GM12878 (cell line): Measurements from ENCODE around the gene VANGL2. TPM values are rescaled to one million over a fixed set of nuclear protein-coding genes. Genes with fewer than 3 reads are reported as not detected.

Experiments used
- ATAC-seq: fragments of 200-7000 bp; cut with Tn5 transposase; 3 replicates; pipeline ENCODE4 v1.9.1; 2020; ENCODE audit warnings: mild to moderate bottlenecking, moderate library complexity
- BruUV-seq: library from RNA; stranded (reverse); fragments of 400-500 nt; replicated peaks from 2 replicates; lab custom pipeline; 2021; lab: Mats Ljungman, UMichigan
- CTCF ChIA-PET: fragments of 300-600 bp; sonication (Branson Sonifier 250); formaldehyde crosslinking; extraction: SDS; loops from one replicate; lab custom pipeline; 2021; ENCODE audit warnings: inconsistent platforms; lab: Yijun Ruan, JAX
- POLR2A ChIA-PET: fragments of 350-600 bp; formaldehyde crosslinking; extraction: SDS; loops from one replicate; lab custom pipeline; 2021; ENCODE audit warnings: inconsistent platforms; lab: Charles Lee
- RAD21 ChIA-PET: fragments of 300-600 bp; sonication (Branson Sonifier 250); formaldehyde crosslinking; loops from one replicate; lab custom pipeline; 2023; ENCODE audit warnings: antibody characterized with exemption; ENCODE audit not compliant: unreplicated experiment; lab: Charles Lee
- SMC1A ChIA-PET: fragments of 300-600 bp; sonication (Branson Sonifier 250); formaldehyde crosslinking; loops from one replicate; lab custom pipeline; 2023; ENCODE audit not compliant: unreplicated experiment, uncharacterized antibody; lab: Charles Lee
- DNase-seq: peaks from one replicate; pipeline ENCODE4 v3.0.0-alpha.2; 2011; ENCODE audit warnings: low read depth, low spot score
- FAIRE-seq: peaks from 3 replicates; lab custom pipeline; 2011; peaks lifted over from hg19 to GRCh38; lab: Jason Lieb, UNC
- H2AFZ ChIP-seq: 2 replicates; pipeline ENCODE4 v1.6.0; 2011; ENCODE audit warnings: low read depth, low read length, control low read depth; ENCODE audit not compliant: control insufficient read depth
- H3K27ac ChIP-seq: 2 replicates; pipeline ENCODE4 v1.5.1; 2011; ENCODE audit warnings: control low read depth; ENCODE audit not compliant: control insufficient read depth, insufficient read depth
- H3K27me3 ChIP-seq, 2 experiments: replicated peaks in 1 of 2; 2 replicates each; pipeline versions ENCODE4 v1.6.0 to v1.6.1; 2011; ENCODE audit warnings: low read length in 1 of 2; ENCODE audit not compliant: control insufficient read depth in 2 of 2, insufficient read depth in 2 of 2
- H3K36me3 ChIP-seq, 2 experiments: 2 replicates each; pipeline ENCODE4 v1.5.1; 2011; ENCODE audit warnings: low read length in 1 of 2; ENCODE audit not compliant: control insufficient read depth in 2 of 2, insufficient read depth in 2 of 2
- H3K4me1 ChIP-seq: 2 replicates; pipeline ENCODE4 v1.6.1; 2011; ENCODE audit warnings: mild to moderate bottlenecking, low read length, moderate library complexity, mixed read lengths; ENCODE audit not compliant: control insufficient read depth, insufficient read depth
- H3K4me2 ChIP-seq: 2 replicates; pipeline ENCODE4 v1.6.0; 2011; ENCODE audit warnings: control low read depth; ENCODE audit not compliant: control insufficient read depth, insufficient read depth
- H3K4me3 ChIP-seq: fragments of 200-600 bp; sonication (generic); 2 replicates; pipeline ENCODE4 v1.5.1; 2016
- H3K79me2 ChIP-seq: 2 replicates; pipeline ENCODE4 v1.6.0; 2011; ENCODE audit warnings: low read length; ENCODE audit not compliant: control insufficient read depth, insufficient read depth
- H3K9ac ChIP-seq: 2 replicates; pipeline ENCODE4 v1.8.0; 2011; ENCODE audit warnings: low read length, control low read depth, mixed read lengths; ENCODE audit not compliant: control insufficient read depth, insufficient read depth
- H3K9me3 ChIP-seq: replicated peaks from 3 replicates; pipeline ENCODE4 v1.5.1; 2011; ENCODE audit warnings: mild to moderate bottlenecking, low read length; ENCODE audit not compliant: control insufficient read depth, insufficient read depth
- H4K20me1 ChIP-seq: 2 replicates; pipeline ENCODE4 v1.6.0; 2011; ENCODE audit not compliant: control insufficient read depth, insufficient read depth
- CBX5 ChIP-seq: sonication (generic); IDR thresholded peaks from 2 replicates; pipeline ENCODE4 v1.6.1; 2016; ENCODE audit warnings: low read depth, moderate library complexity, mild to moderate bottlenecking, inconsistent platforms
- CEBPZ ChIP-seq: fragments of 150-350 bp; IDR thresholded peaks from 2 replicates; pipeline ENCODE4 v1.6.1; 2016; ENCODE audit warnings: low read depth, low read length
- EED ChIP-seq: sonication (generic); IDR thresholded peaks from 2 replicates; pipeline ENCODE4 v1.6.1; 2016; ENCODE audit warnings: antibody characterized with exemption, low read depth
- FOXK2 ChIP-seq: fragments of 450-650 bp; IDR thresholded peaks from 2 replicates; pipeline ENCODE4 v1.6.1; 2017; ENCODE audit warnings: mild to moderate bottlenecking, moderate library complexity
- IKZF2 ChIP-seq, 2 experiments: fragments of 450-650 bp; IDR thresholded peaks; 2 replicates each; pipeline ENCODE4 v1.6.1; 2017; ENCODE audit warnings: mild to moderate bottlenecking in 2 of 2, moderate library complexity in 2 of 2
- MTA3 ChIP-seq: IDR thresholded peaks from 2 replicates; pipeline ENCODE4 v1.6.1; 2012; ENCODE audit warnings: low read length, inconsistent platforms, borderline replicate concordance
- NRF1 ChIP-seq: conservative IDR thresholded peaks from 2 replicates; pipeline ENCODE4 v1.6.1; 2011; ENCODE audit warnings: mild to moderate bottlenecking, low read depth, low read length, improper control_type of control experiment
- RAD51 ChIP-seq: fragments of 450-650 bp; IDR thresholded peaks from 2 replicates; pipeline ENCODE4 v1.6.1; 2016; ENCODE audit warnings: moderate library complexity, mild to moderate bottlenecking, inconsistent platforms
- WGBS: methylation state at CpG from one replicate; pipeline ENCODE4 v1.1.6; 2016; ENCODE audit warnings: low lambda C conversion rate; ENCODE audit not compliant: insufficient replicate concordance, insufficient coverage; ENCODE audit errors: missing lambda C conversion rate; 5-methylcytosine and 5-hydroxymethylcytosine counted together
- in situ Hi-C: fragments of 300-500 bp; cut with MboI; formaldehyde crosslinking; loops from 9 replicates; pipeline ENCODE4 v1.14.3; 2018; ENCODE audit warnings: mixed read lengths
- intact Hi-C: fragments of 100-400 bp; cut with micrococcal nuclease; formaldehyde crosslinking; loops from one replicate; pipeline ENCODE4 v1.14.2; 2022; ENCODE audit not compliant: unreplicated experiment
- polyA plus RNA-seq, 11 experiments: library from polyadenylated mRNA; depleted of rRNA in 4 of 11; unstranded in 6 of 11; stranded (reverse) in 5 of 11; fragments of >200 nt; fragmentation: Nextera tagmentation in 4 of 11; fragmentation: Illumina TruSeq in 1 of 11; extraction: Ambion mirVana in 4 of 11; extraction: Trizol in 1 of 11; gene quantifications; 1 replicate in 1 of 11; 2 replicates in 10 of 11; pipeline versions ENCODE4 v1.2.1 to v1.2.3, GENCODE V29; 2011 to 2016; ENCODE audit warnings: inconsistent platforms in 2 of 11, missing spikeins in 2 of 11, low read depth in 1 of 11
- total RNA-seq, 4 experiments: library from RNA; depleted of rRNA in 3 of 4; stranded (reverse); fragments of >200 nt in 3 of 4; fragmentation: Illumina TruSeq in 1 of 4; extraction: Trizol in 1 of 4; gene quantifications; 2 replicates each; pipeline versions ENCODE4 v1.2.1 to v1.2.3, GENCODE V29; 2013 to 2021

Gene VANGL2
- total and polyA plus RNA-seq, 10 of the 15 experiments (the other 5 are each of a cell fraction or from before 2014, with no cell fraction given), result 0.10 to 5.0 (median 0.27) TPM

- ChIA-PET RAD21 (interaction anchor here (1.1 to 3.3 kb wide), 3 partner anchors 25 to 152 kb away, joined by 4 to 18 read pairs (median 10); no protein-coding TSS in a partner anchor), CTCF (interaction anchor here (0.7 to 1.0 kb wide), 2 partner anchors 14 to 231 kb away, joined by 3 read pairs; no protein-coding TSS in a partner anchor)
These were observed 54.8 kb downstream of the VANGL2 start for GRCh38 chr1:160455153-160455517.

More at GRCh38 chr1:160455153-160455517, 54.8 kb downstream of the VANGL2 start:
- no peak overlapping the region for H3K4me3 ChIP-seq
- H3K9ac ChIP-seq, result no peak overlapping the region
- peak overlapping the region; percentile 62 for H3K27ac ChIP-seq
- no peaks in the 10 kb centered on the region; the same call in 2 of the 3 replicates for H3K9me3 ChIP-seq
- FAIRE-seq (no peak), ATAC-seq (no peak), DNase-seq (no peak)
- peak overlapping the region; percentile 22; the same call in 1 of the 2 replicates for H2AFZ ChIP-seq
- in situ Hi-C loops (no loop called here), intact Hi-C loops (no loop called here)
- peaks cover 55% of the 10 kb centered on the region for H3K4me1 ChIP-seq
- ChIA-PET SMC1A (interaction anchor here (0.7 to 4.5 kb wide), 10 partner anchors 10 to 90 kb away, joined by 3 to 68 read pairs (median 4); no protein-coding TSS in a partner anchor), POLR2A (interaction anchor here (0.7 to 3.0 kb wide), 5 partner anchors 10 to 28 kb away, joined by 3 to 8 read pairs (median 4); no protein-coding TSS in a partner anchor)
- peak overlapping the region; percentile 58; the same call in 1 of the 2 replicates for H3K4me2 ChIP-seq
- H3K27me3 ChIP-seq, result no peaks in the 10 kb centered on the region
- H3K36me3 ChIP-seq, result no peaks in the 10 kb centered on the region
- 0% methylated on average over 1 of the region's 1 CpG for WGBS
- H3K79me2 ChIP-seq, result no peaks in the 10 kb centered on the region
- peak; percentile 36 for TF ChIP-seq MTA3
- no peak for TF ChIP-seq CBX5
- no peak for TF ChIP-seq NRF1
- TF ChIP-seq IKZF2 (IDR thresholded peaks at IDR 0.05), result peak in 1 of 2 experiments; percentile 32; a peak in 1 of 4 replicates
- no peak for TF ChIP-seq FOXK2
- TF ChIP-seq RAD51, result no peak
- TF ChIP-seq CEBPZ, result no peak
- peak; percentile 53; the same call in 1 of the 2 replicates for TF ChIP-seq EED
- no peaks in the 10 kb centered on the region for H4K20me1 ChIP-seq
- no TSS peak for BruUV-seq
